OCI-LY1 (cell line): ENCODE measurements around the gene LY86.

Experiments used
- CTCF ChIP-seq: fragments of 200-600 bp; sonication (generic), shearing (Covaris generic); IDR thresholded peaks from 2 replicates; pipeline ENCODE4 v1.5.1; 2017; ENCODE audit warnings: mild to moderate bottlenecking, antibody characterized with exemption, low read length, moderate library complexity, mixed read lengths
- EZH2 ChIP-seq: fragments of 200-600 bp; sonication (generic), shearing (Covaris generic); IDR thresholded peaks from 2 replicates; pipeline ENCODE4 v1.8.0; 2017; ENCODE audit warnings: borderline replicate concordance, mixed run types, mild to moderate bottlenecking, antibody characterized with exemption, low read length, moderate library complexity, mixed read lengths

- TF ChIP-seq CTCF, result no peak
- no peak for TF ChIP-seq EZH2
Observed at GRCh38 chr6:6565488-6565887, 23.0 kb upstream of the LY86 start.
